GM12875 (cell line): Measurements from ENCODE around the gene RASAL3.
A peak's percentile ranks its signal among the peaks of the same experiment; 100 is the strongest.
"Not testable (repeated sequence)": the region's sequence is repeated elsewhere in the genome, so short reads cannot be mapped to it uniquely, and the experiment has no call there.

Source experiments
- H3K4me3 ChIP-seq: one replicate; pipeline ENCODE4 v1.5.1; 2011; ENCODE audit warnings: low read depth, low read length, control low read depth
- TF ChIP-seq, protein P1 (sequence below): IDR thresholded peaks from 2 replicates; pipeline ENCODE4 v1.5.1; 2011; ENCODE audit warnings: low read depth, mild to moderate bottlenecking, control low read depth, inconsistent platforms, low read length, moderate library complexity, borderline replicate concordance; ENCODE audit not compliant: insufficient read depth

Gene RASAL3

DNA sequence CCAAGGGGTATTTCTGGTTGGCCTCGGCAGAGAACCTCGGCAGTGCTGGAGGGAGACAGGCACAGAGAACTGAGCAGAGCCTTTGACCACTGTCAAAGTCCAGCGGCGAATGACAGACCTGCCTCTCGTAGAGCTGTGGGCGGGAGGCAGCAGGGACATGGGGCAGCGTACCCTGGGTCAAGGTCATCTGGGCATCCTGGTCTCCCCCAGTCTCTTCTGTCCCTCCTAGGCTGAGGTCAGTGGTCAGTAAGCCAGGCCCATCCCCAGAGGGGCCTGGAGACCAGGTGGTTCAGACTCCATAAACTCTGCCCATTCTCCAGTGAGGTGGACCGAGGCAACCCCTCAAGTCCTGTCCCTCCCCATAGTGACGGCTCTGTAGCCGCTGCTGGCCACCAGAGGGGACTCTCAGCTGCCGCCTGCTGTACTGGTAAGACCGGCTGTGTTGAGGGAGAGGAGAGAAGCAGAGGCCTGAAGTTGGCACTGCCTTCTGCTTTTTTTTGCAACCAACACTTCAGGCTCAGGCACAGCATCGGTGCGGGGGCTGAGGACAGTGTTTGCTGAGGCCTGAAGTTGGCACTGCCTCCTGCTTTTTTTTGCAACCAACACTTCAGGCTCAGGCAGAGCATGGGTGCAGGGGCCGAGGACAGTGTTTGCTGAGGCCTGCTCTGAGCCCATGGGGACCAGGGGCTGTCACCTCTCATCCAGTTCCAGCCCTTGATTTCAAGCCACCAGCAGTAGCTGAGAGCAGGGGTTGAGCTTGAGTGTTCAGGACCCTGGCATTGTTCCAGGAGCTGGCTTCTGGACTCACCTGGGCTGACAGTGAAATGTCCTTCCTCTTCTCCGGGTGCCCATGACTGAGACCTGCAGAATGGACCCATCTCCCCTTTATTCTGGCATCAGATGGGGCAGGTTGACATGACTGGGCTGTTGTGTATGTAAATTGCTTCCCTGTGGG lies 15.3 kb upstream of the RASAL3 start, which contains the start of gene PGLYRP2:
TSS of gene PGLYRP2 (minus strand) at position 111 of the 955 bp plus-strand sequence. CDS start 130 bp downstream, outside the sequence.
- H3K4me3 ChIP-seq, result no peak within 1 kb of the TSS
- TF ChIP-seq, protein P1, sequence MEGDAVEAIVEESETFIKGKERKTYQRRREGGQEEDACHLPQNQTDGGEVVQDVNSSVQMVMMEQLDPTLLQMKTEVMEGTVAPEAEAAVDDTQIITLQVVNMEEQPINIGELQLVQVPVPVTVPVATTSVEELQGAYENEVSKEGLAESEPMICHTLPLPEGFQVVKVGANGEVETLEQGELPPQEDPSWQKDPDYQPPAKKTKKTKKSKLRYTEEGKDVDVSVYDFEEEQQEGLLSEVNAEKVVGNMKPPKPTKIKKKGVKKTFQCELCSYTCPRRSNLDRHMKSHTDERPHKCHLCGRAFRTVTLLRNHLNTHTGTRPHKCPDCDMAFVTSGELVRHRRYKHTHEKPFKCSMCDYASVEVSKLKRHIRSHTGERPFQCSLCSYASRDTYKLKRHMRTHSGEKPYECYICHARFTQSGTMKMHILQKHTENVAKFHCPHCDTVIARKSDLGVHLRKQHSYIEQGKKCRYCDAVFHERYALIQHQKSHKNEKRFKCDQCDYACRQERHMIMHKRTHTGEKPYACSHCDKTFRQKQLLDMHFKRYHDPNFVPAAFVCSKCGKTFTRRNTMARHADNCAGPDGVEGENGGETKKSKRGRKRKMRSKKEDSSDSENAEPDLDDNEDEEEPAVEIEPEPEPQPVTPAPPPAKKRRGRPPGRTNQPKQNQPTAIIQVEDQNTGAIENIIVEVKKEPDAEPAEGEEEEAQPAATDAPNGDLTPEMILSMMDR, result 0 out of 2 replicates have a peak, but pooled peaks have one; percentile 5

- no peak overlapping the region for H3K4me3 ChIP-seq
- TF ChIP-seq, protein P1, result no peak
These were observed 12.0 kb upstream of the RASAL3 start for GRCh38 chr19:15476325-15476724.

- TF ChIP-seq, protein P1, result no peak
- no peak overlapping the region for H3K4me3 ChIP-seq
These were observed 11.3 kb upstream of the RASAL3 start for GRCh38 chr19:15475611-15476010.

DNA sequence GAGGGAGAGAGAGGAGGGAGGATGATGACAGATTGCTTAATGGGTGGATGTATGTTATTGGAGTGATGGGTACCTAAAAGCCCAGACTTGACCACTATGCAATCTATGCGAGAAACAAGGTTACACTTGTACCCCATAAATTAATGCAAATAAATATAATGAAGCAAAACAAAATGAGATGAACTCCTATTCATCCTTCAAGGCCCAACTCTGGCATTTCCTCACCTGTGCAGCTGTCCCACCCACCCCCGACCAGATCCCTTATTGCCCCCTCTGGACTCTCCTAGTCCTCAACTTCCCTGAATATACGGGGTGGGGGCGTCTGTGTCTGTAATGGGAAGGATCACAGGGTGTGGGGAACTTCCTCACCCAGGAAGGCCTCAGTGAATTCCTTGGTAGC lies 10.8 kb upstream of the RASAL3 start:
- TF ChIP-seq, protein P1, result no peak
- H3K4me3 ChIP-seq, result no peak overlapping the region

DNA sequence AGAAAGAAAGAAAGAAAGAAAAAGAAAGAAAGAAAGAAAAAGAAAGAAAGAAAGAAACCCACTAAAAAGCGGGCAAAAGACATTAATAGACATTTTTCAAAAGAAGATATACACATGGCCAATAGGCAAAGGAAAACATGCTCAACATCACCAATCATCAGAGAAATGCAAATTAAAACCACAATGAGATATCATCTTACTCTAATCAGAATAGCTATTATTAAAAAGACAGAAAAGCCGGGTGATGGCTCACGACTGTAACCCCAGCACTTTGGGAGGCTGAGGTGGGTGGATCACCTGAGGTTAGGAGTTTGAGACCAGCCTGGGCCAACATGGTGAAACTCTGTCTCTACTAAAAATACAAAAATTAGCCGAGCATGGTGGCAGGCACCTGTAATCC lies 9.5 kb upstream of the RASAL3 start:
- not testable (repeated sequence) for H3K4me3 ChIP-seq

GRCh38 chr19:15471639-15472101 lies 7.3 kb upstream of the RASAL3 start:
- H3K4me3 ChIP-seq, result no peak overlapping the region
- TF ChIP-seq, protein P1, result no peak

DNA sequence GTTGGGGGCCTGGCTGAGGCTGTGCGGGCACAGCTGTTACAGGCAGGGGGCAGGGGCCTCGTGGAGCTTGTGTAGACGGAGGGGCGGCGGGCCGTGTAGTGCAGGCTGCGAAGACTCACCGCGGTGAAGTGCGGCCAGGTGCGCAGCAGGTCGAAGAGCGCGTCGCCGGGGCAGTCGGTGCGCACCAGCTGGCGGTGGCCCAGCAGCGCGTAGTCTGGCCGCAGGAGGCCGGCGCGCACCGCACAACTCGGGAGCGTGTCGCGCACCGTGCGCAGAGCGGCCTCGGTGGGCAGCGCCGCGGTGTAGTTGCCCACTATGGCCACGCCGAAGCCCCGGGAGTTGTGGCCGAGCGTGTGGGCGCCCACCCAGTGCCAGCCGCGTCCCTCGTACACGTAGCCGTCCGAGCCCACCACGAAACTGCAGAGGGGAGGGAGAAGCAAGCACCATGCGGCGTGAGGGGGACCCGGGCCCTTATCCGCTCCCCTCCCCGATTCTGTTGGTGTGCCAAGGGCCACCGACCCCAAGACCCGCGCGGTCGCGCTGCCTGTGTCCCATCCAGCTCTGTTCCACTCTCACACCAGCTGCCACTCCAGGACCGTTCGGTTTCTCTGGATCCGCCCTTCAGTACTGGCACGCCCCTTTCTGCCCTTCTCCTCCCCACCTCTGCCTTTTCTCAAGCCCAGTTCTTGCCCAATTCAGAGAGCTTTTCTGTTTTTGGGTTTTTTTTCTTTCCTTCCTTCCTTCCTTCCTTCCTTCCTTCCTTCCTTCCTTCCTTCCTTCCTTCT lies 5.4 kb upstream of the RASAL3 start:
- TF ChIP-seq, protein P1, result 0 out of 2 replicates have a peak, but pooled peaks have one; percentile 0
- peak overlapping the region; percentile 34 for H3K4me3 ChIP-seq
